ENCODE data around the gene HELB. TPM values are rescaled to one million over a fixed set of nuclear protein-coding genes. Genes with fewer than 3 reads are reported as not detected.

The HELB gene
- total RNA-seq, 1 donor from 2014 or later: 2.5 TPM

DNA sequence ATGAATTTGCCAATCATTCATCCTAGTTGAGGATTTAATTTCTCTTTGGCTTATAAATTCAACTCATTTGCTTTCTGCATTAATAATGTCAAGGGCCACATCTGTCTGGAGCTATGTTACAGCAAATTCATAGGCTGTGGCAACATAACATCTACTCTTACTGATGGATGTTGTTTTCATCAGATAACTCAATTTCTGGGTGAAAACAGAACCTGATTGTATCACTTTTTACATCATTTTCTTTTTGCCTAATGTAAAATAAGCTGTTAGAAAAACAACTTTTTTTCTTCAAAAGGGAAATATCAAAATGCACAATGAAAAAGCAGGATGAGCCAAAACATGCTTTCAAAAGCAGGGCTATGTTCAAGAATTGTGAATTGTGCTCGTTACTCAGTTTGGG is 73.3 kb downstream of the HELB start:
- Mint-ChIP-seq H3K4me3 (ENCODE audit: unreplicated experiment) (no peak overlapping the region), H3K4me1 (ENCODE audit: unreplicated experiment) (peaks cover 14% of the 10 kb centered on the region), H3K27me3 (ENCODE audit: unreplicated experiment) (no peaks in the 10 kb centered on the region), H3K9me3 (ENCODE audit: unreplicated experiment) (no peaks in the 10 kb centered on the region), H3K36me3 (ENCODE audit: unreplicated experiment) (no peaks in the 10 kb centered on the region), H3K27ac (ENCODE audit: unreplicated experiment) (no peak overlapping the region)
- DNase-seq (ENCODE audit: extremely low spot score, unreplicated experiment): no peak
- TF ChIP-seq, protein P1, sequence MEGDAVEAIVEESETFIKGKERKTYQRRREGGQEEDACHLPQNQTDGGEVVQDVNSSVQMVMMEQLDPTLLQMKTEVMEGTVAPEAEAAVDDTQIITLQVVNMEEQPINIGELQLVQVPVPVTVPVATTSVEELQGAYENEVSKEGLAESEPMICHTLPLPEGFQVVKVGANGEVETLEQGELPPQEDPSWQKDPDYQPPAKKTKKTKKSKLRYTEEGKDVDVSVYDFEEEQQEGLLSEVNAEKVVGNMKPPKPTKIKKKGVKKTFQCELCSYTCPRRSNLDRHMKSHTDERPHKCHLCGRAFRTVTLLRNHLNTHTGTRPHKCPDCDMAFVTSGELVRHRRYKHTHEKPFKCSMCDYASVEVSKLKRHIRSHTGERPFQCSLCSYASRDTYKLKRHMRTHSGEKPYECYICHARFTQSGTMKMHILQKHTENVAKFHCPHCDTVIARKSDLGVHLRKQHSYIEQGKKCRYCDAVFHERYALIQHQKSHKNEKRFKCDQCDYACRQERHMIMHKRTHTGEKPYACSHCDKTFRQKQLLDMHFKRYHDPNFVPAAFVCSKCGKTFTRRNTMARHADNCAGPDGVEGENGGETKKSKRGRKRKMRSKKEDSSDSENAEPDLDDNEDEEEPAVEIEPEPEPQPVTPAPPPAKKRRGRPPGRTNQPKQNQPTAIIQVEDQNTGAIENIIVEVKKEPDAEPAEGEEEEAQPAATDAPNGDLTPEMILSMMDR (IDR thresholded peaks at IDR 0.05): no peak

DNA sequence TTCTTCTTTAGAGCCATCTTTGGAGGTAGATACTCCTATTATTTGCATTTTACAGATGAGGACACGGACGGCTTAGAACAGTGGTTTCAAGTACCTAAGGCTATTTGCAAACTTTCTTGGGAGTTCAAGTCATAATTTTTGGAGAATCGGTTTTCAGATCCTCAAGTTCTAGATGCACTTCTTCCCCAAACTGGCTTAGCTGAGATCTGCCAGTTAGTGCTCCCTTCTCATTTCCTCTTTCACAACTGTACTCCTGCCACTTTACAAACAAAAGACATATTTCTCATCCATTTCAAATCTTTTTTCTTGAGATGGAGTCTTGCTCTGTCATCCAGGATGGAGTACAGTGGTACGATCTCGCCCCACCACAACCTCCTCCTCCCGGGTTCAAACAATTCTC is 77.3 kb downstream of the HELB start:
- TF ChIP-seq, protein P1 (IDR thresholded peaks at IDR 0.05): no peak
- Mint-ChIP-seq H3K9me3 (ENCODE audit: unreplicated experiment) (no peaks in the 10 kb centered on the region), H3K4me1 (ENCODE audit: unreplicated experiment) (peaks cover 14% of the 10 kb centered on the region), H3K27ac (ENCODE audit: unreplicated experiment) (no peak overlapping the region), H3K27me3 (ENCODE audit: unreplicated experiment) (no peaks in the 10 kb centered on the region), H3K36me3 (ENCODE audit: unreplicated experiment) (no peaks in the 10 kb centered on the region), H3K4me3 (ENCODE audit: unreplicated experiment) (no peak overlapping the region)
- DNase-seq (ENCODE audit: extremely low spot score, unreplicated experiment): no peak

DNA sequence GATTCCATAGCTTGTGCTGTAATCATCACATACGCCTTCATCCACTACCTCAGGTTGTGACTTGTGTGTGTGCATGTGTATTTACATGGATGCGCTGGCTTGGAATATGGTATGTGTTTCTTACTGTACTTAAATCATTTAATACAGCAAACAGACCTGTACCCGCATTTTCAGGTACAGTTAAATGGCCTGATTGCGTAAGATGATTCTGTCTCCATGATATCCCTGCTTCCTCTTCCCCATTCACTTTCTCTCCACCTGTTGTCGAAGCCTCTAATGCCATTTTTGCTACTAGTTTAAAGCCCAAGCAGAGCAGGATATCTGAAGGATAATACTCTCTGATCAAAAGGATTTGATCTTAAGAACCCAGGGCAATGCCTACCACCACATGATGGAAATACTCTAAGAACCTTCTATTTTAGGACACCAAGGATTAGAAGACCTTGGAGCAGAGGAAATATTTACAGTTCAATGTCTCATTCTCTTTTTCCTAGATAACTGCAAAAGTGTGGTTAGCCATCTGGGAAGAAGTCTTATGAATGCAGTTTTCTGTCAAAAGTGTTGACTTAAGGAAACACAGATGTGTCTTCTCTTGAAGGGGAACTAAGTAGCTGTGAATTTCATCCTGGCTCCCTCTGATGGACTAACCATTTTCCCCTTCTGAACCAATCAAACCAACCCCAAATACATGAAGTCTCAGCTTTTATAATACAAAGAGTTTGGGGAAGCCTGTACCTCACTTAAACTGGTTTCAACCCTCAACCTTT is 78.7 kb downstream of the HELB start:
- DNase-seq (ENCODE audit: extremely low spot score, unreplicated experiment): no peak
- H3K27ac Mint-ChIP-seq (ENCODE audit: unreplicated experiment): no peak overlapping the region
- no peak overlapping the region for H3K4me3 Mint-ChIP-seq (ENCODE audit: unreplicated experiment)
- H3K27me3 Mint-ChIP-seq (ENCODE audit: unreplicated experiment): no peaks in the 10 kb centered on the region
- TF ChIP-seq, protein P1 (IDR thresholded peaks at IDR 0.05): no peak
- no peaks in the 10 kb centered on the region for H3K9me3 Mint-ChIP-seq (ENCODE audit: unreplicated experiment)
- no peaks in the 10 kb centered on the region for H3K36me3 Mint-ChIP-seq (ENCODE audit: unreplicated experiment)
- H3K4me1 Mint-ChIP-seq (ENCODE audit: unreplicated experiment): peaks cover 10% of the 10 kb centered on the region

DNA sequence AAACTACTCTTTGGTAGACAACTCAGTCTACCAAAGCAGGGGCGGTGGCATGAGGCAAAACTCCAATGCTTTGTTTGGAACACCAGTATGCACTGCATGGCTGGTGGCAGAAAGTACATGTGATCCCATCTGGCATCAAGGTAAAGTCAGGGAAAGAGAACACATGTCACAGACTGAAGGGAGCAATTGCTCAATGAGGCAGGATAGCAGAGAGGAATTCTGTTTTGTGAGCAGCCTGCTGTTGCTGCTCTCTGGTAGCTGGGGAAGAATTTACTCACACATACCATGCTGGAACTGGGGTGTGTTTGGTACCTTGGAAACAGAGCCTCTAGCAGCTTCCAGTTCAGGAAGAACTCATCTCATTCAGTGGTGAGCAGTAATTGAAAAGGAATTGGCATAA is 84.8 kb downstream of the HELB start:
- H3K4me1 Mint-ChIP-seq (ENCODE audit: unreplicated experiment): peaks cover 2% of the 10 kb centered on the region
- H3K9me3 Mint-ChIP-seq (ENCODE audit: unreplicated experiment): peaks cover 11% of the 10 kb centered on the region
- TF ChIP-seq, protein P1 (IDR thresholded peaks at IDR 0.05): no peak
- DNase-seq (ENCODE audit: extremely low spot score, unreplicated experiment): no peak
- no peaks in the 10 kb centered on the region for H3K36me3 Mint-ChIP-seq (ENCODE audit: unreplicated experiment)
- no peak overlapping the region for H3K27ac Mint-ChIP-seq (ENCODE audit: unreplicated experiment)
- no peak overlapping the region for H3K4me3 Mint-ChIP-seq (ENCODE audit: unreplicated experiment)
- no peaks in the 10 kb centered on the region for H3K27me3 Mint-ChIP-seq (ENCODE audit: unreplicated experiment)

Other genes with a start within 250 kb of the HELB start
- 25.1 and 28.9 TPM in 2 replicates for gene LLPH, start 171.7 kb upstream of the HELB start, total RNA-seq
- gene TMBIM4, start 132.5 kb upstream of the HELB start, total RNA-seq: 49.4 and 51.2 TPM in 2 replicates
- gene IRAK3, start 113.3 kb upstream of the HELB start, total RNA-seq: 0.21 and 0.32 TPM in 2 replicates